Retinal pigment epithelial cell (primary cell): ENCODE results near the gene PIP5KL1.

Source experiments
- DNase-seq: peaks from one replicate; pipeline ENCODE4 v3.0.0-alpha.2; 2010; ENCODE audit warnings: low read depth
- H3K4me3 ChIP-seq: 2 replicates; pipeline ENCODE4 v1.5.1; 2011; ENCODE audit warnings: mild to moderate bottlenecking, low read length, control low read depth, moderate library complexity
- TF ChIP-seq, protein P1 (sequence below): conservative IDR thresholded peaks from 2 replicates; pipeline ENCODE4 v1.5.1; 2011; ENCODE audit warnings: low read depth, low read length, control low read depth, inconsistent platforms

Gene PIP5KL1

GRCh38 chr9:127960410-127961154, 30.0 kb upstream of the PIP5KL1 start:
- no peak for DNase-seq
- no peak overlapping the region for H3K4me3 ChIP-seq
- TF ChIP-seq, protein P1, sequence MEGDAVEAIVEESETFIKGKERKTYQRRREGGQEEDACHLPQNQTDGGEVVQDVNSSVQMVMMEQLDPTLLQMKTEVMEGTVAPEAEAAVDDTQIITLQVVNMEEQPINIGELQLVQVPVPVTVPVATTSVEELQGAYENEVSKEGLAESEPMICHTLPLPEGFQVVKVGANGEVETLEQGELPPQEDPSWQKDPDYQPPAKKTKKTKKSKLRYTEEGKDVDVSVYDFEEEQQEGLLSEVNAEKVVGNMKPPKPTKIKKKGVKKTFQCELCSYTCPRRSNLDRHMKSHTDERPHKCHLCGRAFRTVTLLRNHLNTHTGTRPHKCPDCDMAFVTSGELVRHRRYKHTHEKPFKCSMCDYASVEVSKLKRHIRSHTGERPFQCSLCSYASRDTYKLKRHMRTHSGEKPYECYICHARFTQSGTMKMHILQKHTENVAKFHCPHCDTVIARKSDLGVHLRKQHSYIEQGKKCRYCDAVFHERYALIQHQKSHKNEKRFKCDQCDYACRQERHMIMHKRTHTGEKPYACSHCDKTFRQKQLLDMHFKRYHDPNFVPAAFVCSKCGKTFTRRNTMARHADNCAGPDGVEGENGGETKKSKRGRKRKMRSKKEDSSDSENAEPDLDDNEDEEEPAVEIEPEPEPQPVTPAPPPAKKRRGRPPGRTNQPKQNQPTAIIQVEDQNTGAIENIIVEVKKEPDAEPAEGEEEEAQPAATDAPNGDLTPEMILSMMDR, result no peak

- TF ChIP-seq, protein P1, result no peak
- no peak for DNase-seq
- no peak overlapping the region for H3K4me3 ChIP-seq
Observed at GRCh38 chr9:127959841-127960409, 29.3 kb upstream of the PIP5KL1 start.

GRCh38 chr9:127959398-127959797, 28.8 kb upstream of the PIP5KL1 start:
- DNase-seq, result no peak
- TF ChIP-seq, protein P1, result no peak
- no peak overlapping the region for H3K4me3 ChIP-seq

DNA sequence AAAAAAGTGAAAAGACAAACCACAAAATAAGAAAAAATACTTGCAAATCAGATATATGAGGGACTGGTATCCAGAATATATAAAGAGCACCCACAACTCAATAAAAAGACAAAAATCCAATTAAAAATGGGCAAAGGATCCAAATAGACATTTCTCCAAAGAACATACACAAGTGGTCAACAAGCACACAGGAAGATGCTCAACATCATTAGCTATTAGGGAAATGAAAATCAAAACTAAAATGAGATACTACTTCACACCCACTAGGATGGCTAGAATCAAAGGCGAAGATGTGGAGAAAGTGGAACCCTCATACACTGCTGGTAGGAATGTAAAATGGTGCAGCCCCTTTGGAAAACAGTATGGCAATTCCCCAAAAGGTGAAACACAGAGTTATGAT, 28.2 kb upstream of the PIP5KL1 start:
- H3K4me3 ChIP-seq, result no peak overlapping the region
- TF ChIP-seq, protein P1, result no peak
- DNase-seq, result no peak

DNA sequence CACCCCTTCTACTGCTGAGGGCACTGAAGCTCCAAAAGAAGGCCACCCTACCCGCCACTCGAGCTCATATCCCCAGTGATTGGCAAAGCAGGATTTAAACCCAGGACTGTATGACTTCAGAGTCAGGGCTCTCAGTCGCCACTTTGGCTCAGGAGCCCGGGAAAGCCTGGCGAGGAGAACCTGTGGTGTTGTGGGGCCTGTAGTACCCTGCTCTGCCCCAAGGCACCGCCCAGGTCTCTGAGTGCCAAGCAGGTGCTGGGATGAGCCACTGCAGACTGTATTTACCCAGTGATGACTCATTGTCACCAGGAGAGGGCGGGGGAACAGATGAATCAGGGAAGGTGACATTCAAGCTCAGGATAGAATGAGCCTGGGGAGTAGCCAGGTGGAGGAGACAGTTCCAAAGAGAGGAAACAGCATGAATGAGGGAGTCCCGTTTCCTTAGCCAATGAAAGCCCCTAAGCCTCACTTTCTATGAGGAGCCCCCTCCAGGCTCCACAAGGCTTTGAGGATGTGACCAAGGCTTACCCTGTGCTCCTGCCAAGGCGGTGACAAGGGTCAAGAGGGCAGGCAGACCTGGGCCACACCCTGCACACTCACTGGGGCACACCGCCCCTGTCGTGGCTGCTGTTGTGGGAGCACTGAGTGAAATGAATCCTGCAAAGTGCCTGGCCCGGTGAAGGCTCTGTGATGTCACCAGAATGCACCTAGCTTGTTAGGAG, 24.9 kb upstream of the PIP5KL1 start:
- H3K4me3 ChIP-seq, result no peak overlapping the region
- no peak for DNase-seq
- TF ChIP-seq, protein P1, result peak; percentile 25

GRCh38 chr9:127954831-127955293, 24.3 kb upstream of the PIP5KL1 start:
- no peak for DNase-seq
- TF ChIP-seq, protein P1, result no peak
- H3K4me3 ChIP-seq, result no peak overlapping the region
